ES-I3 (cell line): ENCODE measurements around the gene PLCH1.

Source experiments
- H3K36me3 ChIP-seq: 2 replicates; pipeline ENCODE4 v1.6.1; 2013; ENCODE audit warnings: mild to moderate bottlenecking, low read length, control low read depth, moderate library complexity; ENCODE audit not compliant: insufficient read depth
- H3K4me1 ChIP-seq: 2 replicates; pipeline ENCODE4 v1.6.1; 2013; ENCODE audit warnings: mild to moderate bottlenecking, control low read depth, low read length; ENCODE audit not compliant: insufficient read depth
- H3K9ac ChIP-seq: 2 replicates; pipeline ENCODE4 v1.6.1; 2013; ENCODE audit warnings: low read depth, mild to moderate bottlenecking, low read length, moderate library complexity
- H3K9me3 ChIP-seq: 2 replicates; pipeline ENCODE4 v1.6.1; 2013; ENCODE audit warnings: mild to moderate bottlenecking, low read length, moderate library complexity; ENCODE audit not compliant: control insufficient read depth, insufficient read depth

The PLCH1 gene, protein sequence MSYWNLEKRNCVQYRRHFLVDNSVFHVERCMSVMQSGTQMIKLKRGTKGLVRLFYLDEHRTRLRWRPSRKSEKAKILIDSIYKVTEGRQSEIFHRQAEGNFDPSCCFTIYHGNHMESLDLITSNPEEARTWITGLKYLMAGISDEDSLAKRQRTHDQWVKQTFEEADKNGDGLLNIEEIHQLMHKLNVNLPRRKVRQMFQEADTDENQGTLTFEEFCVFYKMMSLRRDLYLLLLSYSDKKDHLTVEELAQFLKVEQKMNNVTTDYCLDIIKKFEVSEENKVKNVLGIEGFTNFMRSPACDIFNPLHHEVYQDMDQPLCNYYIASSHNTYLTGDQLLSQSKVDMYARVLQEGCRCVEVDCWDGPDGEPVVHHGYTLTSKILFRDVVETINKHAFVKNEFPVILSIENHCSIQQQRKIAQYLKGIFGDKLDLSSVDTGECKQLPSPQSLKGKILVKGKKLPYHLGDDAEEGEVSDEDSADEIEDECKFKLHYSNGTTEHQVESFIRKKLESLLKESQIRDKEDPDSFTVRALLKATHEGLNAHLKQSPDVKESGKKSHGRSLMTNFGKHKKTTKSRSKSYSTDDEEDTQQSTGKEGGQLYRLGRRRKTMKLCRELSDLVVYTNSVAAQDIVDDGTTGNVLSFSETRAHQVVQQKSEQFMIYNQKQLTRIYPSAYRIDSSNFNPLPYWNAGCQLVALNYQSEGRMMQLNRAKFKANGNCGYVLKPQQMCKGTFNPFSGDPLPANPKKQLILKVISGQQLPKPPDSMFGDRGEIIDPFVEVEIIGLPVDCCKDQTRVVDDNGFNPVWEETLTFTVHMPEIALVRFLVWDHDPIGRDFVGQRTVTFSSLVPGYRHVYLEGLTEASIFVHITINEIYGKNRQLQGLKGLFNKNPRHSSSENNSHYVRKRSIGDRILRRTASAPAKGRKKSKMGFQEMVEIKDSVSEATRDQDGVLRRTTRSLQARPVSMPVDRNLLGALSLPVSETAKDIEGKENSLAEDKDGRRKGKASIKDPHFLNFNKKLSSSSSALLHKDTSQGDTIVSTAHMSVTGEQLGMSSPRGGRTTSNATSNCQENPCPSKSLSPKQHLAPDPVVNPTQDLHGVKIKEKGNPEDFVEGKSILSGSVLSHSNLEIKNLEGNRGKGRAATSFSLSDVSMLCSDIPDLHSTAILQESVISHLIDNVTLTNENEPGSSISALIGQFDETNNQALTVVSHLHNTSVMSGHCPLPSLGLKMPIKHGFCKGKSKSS (N-terminal part only)

DNA sequence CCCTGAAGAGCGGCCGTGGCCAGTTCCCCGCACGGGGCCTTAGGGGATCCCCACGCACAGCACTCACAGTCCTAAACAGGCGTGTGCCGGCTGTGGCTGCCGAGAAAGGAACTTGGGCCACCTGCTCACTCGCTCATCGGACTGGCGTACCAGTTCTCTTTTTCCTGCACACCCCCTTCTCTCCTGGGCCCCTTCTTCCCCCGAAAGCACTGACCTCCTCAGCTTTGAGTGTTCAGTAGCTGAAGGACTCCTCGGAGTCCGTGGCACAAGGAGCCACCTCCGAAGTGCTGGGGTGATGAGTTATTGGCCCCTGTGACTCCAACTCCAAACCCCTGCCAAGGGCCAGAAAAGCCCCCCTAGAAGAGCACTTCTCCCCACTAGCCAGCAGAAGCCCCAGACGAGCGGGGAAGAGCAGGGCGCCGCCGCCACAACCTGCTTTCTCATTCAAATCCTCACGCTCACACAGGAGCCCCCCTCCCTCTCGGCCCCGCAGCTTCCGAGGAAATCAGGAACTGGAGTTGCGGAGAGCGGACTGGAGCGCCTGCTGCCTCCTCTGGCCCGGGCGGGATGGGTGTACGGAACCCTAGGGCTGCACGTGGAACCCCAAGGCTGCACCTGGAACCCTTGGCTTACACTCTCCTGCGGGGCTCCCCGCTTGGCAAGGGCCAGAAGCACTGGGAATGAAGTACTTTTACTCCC, at the start of gene PLCH1:
TSS of gene PLCH1 (minus strand) at position 446 of the 699 bp plus-strand sequence. CDS start 40,847 bp downstream, outside the sequence.
- H3K4me1 ChIP-seq, result peaks cover 24% of the 10 kb centered on the region
- H3K9me3 ChIP-seq, result no peaks in the 10 kb centered on the region
- H3K36me3 ChIP-seq, result no peaks in the 10 kb centered on the region
- peak within 1 kb of the TSS; percentile 91 for H3K9ac ChIP-seq

DNA sequence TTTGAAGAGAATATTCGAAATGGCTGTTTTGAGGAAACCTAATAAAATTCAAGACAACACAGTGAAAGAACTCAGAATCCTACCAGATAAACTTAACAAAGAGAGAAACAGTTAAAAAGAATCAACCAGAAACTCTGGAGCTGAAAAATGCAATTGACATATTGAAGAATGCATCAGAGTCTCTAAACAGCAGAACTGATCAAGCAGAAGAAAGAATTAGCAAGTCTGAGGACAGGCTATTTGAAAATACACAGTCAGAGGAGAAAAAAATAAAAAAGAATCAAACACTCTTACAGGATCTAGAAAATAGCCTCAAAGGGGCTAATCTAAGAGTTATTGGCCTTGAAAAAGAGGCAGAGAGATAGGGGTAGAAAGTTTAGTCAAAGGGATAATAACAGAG, 47.7 kb upstream of the PLCH1 start:
- no peak overlapping the region for H3K9ac ChIP-seq
- no peaks in the 10 kb centered on the region for H3K36me3 ChIP-seq
- H3K9me3 ChIP-seq, result no peaks in the 10 kb centered on the region
- H3K4me1 ChIP-seq, result peaks cover 12% of the 10 kb centered on the region

DNA sequence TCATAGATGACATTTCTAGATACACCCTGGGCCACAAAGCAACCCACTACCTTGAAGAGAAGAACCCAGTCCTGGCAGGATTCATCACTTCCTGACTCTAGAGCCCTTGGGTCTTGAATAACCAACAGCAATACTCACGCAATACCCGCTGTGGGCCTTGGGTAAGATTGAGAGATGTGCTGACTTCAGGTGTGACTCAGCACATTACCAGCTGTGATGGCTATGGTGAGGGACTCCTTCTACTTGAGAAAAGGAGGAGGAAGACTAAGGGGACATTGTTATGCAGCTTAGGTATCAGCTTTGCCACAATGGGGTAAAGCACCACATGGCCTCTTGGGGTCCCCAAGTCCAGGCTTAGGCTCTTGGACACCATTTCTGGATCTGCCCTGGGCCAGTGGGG, 46.3 kb upstream of the PLCH1 start:
- Histone ChIP-seq H3K4me1 (peaks cover 12% of the 10 kb centered on the region), H3K36me3 (no peaks in the 10 kb centered on the region), H3K9ac (no peak overlapping the region), H3K9me3 (no peaks in the 10 kb centered on the region)

DNA sequence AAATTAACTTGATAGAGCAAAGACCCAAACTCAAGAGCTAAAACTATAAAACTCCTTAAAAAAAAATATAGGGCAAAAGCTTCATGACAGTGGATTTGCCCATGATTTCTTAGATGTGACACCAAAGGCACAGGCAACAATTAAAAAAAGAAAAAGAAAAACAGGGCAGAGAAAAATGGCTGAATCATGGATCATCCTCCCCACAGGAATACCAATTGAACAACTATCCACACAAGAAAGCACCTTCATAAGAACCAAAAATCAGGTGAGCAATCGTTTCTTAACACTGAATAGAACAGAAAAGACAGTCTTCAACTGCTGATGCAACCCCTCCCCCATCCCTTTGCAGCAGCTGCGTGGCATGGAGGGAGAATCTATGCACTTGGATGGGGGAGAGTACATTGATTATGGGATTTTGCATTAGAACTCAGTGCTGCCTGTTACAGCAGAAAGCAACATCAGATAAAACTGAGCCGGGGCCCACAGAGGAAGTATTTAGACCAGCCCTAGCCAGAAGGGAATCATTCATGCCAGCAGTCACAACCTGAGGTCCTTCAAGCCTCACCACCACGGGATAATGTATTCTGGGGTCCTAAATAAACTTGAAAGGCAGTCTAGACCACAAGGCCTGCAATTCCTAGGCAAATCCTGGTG, 45.5 kb upstream of the PLCH1 start:
- H3K9me3 ChIP-seq, result no peaks in the 10 kb centered on the region
- H3K36me3 ChIP-seq, result no peaks in the 10 kb centered on the region
- no peak overlapping the region for H3K9ac ChIP-seq
- peaks cover 12% of the 10 kb centered on the region for H3K4me1 ChIP-seq

DNA sequence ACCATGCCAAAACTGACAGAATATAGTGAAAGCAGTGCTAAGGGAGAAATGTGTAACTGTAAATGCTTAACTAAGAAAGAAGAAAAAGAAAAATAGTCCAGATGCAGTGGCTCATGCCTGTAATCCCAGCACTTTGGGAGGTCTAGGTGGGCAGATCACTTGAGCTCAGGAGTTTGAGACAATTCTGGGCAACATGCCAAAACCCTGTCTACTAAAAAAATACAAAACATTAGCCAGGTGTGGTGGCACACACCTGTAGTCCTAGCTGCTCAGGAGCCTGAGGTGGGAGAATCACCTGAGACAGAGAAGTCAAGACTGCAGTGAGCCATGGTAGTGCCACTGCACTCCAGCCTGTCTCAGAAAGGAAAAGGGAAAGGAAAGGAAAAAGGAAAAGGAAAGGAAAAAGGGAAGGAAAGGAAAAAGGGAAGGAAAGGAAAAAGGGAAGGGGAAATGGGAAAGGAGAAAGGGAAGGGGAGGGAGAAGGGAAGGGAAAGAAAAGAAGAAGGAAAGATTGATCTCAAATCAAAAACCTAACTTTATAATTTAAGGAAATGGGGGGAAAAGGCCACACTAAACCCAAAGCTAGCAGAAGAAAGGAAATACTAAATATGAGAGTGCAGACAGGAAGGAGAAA, 40.9 kb upstream of the PLCH1 start:
- H3K9me3 ChIP-seq, result no peaks in the 10 kb centered on the region; the same call in 1 of the 2 replicates
- no peak overlapping the region for H3K9ac ChIP-seq
- no peaks in the 10 kb centered on the region for H3K36me3 ChIP-seq
- peaks cover 6% of the 10 kb centered on the region for H3K4me1 ChIP-seq

DNA sequence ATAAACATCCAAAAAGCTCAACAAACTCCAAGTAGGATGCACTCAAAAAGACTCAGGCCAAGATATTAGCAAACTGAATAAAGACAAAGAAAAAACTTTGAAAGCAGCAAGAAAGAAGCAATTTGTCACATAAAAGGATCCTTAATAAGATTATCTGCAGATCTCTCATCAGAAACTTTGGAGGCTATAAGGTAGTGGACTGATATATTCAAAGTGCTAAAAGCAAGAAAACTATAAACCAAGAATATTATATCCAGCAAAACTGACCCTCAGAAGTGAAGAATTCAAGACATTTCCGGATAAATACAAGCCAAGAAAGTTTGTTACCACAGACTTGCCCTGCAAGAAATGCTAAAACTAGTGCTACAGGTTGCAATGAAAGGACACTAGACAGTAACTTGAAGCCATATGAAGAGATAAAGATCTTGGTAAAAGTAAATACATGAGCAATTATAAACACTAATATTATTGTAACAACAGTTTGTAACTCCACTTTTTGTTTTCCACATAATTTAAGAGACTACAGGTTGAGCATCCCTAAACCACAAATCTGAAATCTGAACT, 37.6 kb upstream of the PLCH1 start:
- Histone ChIP-seq H3K9ac (no peak overlapping the region), H3K4me1 (no peaks in the 10 kb centered on the region), H3K36me3 (no peaks in the 10 kb centered on the region), H3K9me3 (no peaks in the 10 kb centered on the region; the same call in 1 of the 2 replicates)

DNA sequence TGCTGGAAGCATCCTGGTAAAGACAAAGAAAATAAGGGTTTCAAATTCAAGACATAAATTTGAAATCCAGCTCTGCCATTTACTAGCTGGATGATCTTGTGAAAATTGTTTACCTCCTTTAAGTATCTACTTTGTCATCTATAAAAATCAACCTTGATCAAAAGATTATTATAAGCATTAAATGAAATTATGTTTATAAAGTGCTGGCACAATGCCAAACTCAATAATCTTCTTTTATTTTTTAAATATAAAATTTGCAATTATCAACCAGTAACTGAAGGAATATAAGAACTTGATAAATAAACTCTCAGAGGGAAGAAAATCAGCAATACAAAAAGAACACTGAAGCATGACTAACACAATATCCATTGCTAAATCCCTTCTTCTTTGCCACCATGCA, 35.4 kb upstream of the PLCH1 start:
- H3K4me1 ChIP-seq, result no peaks in the 10 kb centered on the region
- H3K36me3 ChIP-seq, result no peaks in the 10 kb centered on the region
- no peak overlapping the region for H3K9ac ChIP-seq
- H3K9me3 ChIP-seq, result no peaks in the 10 kb centered on the region; the same call in 1 of the 2 replicates

DNA sequence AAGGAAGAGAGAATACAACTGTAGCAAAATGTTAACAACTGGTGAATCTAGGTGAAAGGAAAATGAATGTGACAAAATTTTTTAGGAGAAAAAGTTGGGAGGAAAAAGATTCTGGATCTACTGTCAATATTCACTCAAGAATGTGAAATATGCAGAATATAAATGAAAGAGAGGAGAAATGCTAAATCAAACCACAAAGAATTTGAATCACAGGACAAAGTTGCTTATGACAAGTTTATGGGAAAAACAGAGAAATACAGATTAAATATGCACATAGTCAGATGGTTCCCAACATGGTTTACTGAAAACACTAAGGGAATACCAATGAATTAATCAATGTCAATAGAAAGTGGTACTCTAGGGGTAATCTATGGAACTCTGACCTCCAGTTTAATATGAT, 33.6 kb upstream of the PLCH1 start:
- Histone ChIP-seq H3K9me3 (no peaks in the 10 kb centered on the region; the same call in 1 of the 2 replicates), H3K36me3 (no peaks in the 10 kb centered on the region), H3K4me1 (no peaks in the 10 kb centered on the region), H3K9ac (no peak overlapping the region)

DNA sequence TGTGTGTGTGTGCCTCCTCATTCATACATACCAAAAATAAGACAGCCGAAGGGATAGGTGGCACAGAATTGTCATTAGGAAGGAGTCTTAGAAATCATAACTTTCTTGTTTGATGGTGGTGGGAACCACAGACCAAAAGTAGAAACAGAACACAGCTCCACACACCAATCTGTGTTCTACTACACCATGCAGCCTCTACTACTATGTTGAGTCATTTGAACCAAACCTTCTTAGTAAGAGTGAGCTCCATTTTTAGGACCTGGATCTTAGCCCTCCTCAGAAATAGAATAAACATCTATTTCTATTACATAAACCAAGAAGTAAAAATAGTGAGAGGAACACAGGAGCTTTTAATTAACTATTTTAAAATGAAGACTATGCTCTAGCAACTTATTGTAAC, 27.9 kb upstream of the PLCH1 start:
- Histone ChIP-seq H3K9ac (no peak overlapping the region), H3K36me3 (no peaks in the 10 kb centered on the region), H3K4me1 (no peaks in the 10 kb centered on the region), H3K9me3 (peaks cover 3% of the 10 kb centered on the region; the same call in 1 of the 2 replicates)

DNA sequence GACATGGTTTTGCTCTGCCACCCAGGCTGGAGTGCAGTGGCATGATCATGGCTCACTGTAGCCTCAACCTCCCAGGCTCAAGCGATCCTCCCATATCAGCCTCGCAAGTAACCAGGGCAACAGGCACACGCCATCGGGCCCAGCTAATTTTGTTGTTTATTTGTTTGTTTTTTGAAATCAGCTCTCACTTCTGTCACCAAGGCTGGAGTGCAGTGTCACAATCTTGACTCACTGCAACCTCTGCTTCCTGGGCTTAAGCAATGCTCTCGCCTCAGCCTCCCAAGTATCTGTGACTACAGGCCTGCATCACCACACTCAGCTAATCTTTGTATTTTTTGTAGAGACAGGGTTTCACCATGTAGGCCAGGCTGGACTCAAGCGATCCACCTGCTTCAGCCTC, 26.3 kb upstream of the PLCH1 start:
- no peak overlapping the region for H3K9ac ChIP-seq
- H3K36me3 ChIP-seq, result no peaks in the 10 kb centered on the region
- H3K4me1 ChIP-seq, result no peaks in the 10 kb centered on the region
- peaks cover 3% of the 10 kb centered on the region; the same call in 1 of the 2 replicates for H3K9me3 ChIP-seq

DNA sequence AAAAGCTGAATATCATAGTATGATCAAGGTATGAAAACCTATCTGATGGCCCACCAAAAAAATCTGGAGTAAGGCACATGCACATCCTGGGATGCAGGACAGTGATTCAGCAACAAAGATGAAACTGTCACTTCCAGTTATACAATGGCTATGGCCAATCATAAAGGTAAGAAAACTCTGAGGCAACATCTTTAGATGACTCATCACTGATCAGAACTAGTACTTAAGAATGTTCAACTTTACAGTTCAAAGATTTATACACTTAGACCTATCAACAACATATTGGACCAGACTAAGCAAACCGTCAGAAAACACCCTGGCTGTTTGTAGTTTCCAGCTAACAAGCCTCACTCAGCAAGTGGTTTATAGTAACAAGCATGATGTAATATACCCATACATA, 21.3 kb upstream of the PLCH1 start:
- Histone ChIP-seq H3K9me3 (peaks cover 3% of the 10 kb centered on the region; the same call in 1 of the 2 replicates), H3K4me1 (no peaks in the 10 kb centered on the region), H3K36me3 (no peaks in the 10 kb centered on the region), H3K9ac (no peak overlapping the region)

DNA sequence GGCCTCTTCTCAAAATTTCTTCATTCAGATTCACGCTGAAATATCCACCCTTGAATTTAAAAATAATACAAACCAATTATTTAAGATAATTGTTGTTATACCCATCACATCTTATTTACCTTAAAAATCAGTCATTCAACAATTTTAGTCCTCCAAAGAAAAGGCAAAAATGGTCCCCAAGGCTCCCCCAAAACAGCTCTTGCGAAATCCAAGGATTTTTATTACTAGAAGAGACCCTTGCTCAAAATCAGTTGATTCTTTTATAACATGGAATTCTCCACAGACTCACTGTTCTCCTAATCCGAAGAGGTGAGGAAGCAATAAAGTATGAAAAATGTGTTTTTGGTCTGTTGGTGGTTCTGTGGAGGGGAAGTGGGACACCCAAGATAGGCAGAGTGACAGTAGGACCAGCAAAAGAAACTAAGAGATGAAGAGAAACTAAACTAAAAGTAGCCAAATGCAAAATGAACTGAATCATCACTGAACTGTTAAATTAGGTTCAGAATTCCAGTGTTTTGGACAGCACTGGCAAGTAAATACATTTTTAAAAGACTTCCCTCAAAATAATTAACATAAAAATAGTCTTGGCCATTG, 19.1 kb upstream of the PLCH1 start:
- Histone ChIP-seq H3K9ac (no peak overlapping the region), H3K4me1 (no peaks in the 10 kb centered on the region), H3K9me3 (no peaks in the 10 kb centered on the region), H3K36me3 (no peaks in the 10 kb centered on the region)
